ENCODE measurements around the gene PLA1A. TPM values are rescaled to one million over a fixed set of nuclear protein-coding genes. Genes with fewer than 3 reads are reported as not detected.

Gene PLA1A
- total and polyA plus RNA-seq, 10 of the 15 experiments (the other 5 are each of a cell fraction or from before 2014, with no cell fraction given) = 2.9 to 106 (median 4.8) TPM

GRCh38 chr3:119571688-119572087 is 26.0 kb upstream of the PLA1A start:
- TF ChIP-seq SREBF2 (IDR thresholded peaks at IDR 0.05; ENCODE audit: low read length) = no peak
- no peak for TF ChIP-seq SRF (IDR thresholded peaks at IDR 0.05; ENCODE audit: low read depth in 2 of 2, low read length in 2 of 2)
- no peak for TF ChIP-seq CBX5 (IDR thresholded peaks at IDR 0.05; ENCODE audit: low read depth)
- TF ChIP-seq SUZ12 (IDR thresholded peaks at IDR 0.05; ENCODE audit: unreplicated experiment) = no peak
- no peak for TF ChIP-seq BRCA1 (IDR thresholded peaks at IDR 0.05; ENCODE audit: low read depth, low read length)
- no peak for TF ChIP-seq EP300 (IDR thresholded peaks at IDR 0.05; ENCODE audit: borderline replicate concordance in 1 of 2, control insufficient read depth in 1 of 2, low read depth in 2 of 2, low read length in 2 of 2)
- no peak for TF ChIP-seq JUNB (IDR thresholded peaks at IDR 0.05)
- TF ChIP-seq, protein P1, sequence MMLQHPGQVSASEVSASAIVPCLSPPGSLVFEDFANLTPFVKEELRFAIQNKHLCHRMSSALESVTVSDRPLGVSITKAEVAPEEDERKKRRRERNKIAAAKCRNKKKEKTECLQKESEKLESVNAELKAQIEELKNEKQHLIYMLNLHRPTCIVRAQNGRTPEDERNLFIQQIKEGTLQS (IDR thresholded peaks at IDR 0.05; ENCODE audit: borderline replicate concordance, extremely low read depth, low read depth, low read length) = no peak
- no peak for TF ChIP-seq HCFC1 (IDR thresholded peaks at IDR 0.05; ENCODE audit: low read length)
- no peak for TF ChIP-seq RAD51 (IDR thresholded peaks at IDR 0.05)
- no peak for TF ChIP-seq MEF2B (IDR thresholded peaks at IDR 0.05; ENCODE audit: partially characterized antibody, poor library complexity, severe bottlenecking)
- no peak for TF ChIP-seq GABPA (IDR thresholded peaks at IDR 0.05; ENCODE audit: low read depth)
- TF ChIP-seq ATF2 (IDR thresholded peaks at IDR 0.05; ENCODE audit: low read length) = no peak
- TF ChIP-seq, protein P2, sequence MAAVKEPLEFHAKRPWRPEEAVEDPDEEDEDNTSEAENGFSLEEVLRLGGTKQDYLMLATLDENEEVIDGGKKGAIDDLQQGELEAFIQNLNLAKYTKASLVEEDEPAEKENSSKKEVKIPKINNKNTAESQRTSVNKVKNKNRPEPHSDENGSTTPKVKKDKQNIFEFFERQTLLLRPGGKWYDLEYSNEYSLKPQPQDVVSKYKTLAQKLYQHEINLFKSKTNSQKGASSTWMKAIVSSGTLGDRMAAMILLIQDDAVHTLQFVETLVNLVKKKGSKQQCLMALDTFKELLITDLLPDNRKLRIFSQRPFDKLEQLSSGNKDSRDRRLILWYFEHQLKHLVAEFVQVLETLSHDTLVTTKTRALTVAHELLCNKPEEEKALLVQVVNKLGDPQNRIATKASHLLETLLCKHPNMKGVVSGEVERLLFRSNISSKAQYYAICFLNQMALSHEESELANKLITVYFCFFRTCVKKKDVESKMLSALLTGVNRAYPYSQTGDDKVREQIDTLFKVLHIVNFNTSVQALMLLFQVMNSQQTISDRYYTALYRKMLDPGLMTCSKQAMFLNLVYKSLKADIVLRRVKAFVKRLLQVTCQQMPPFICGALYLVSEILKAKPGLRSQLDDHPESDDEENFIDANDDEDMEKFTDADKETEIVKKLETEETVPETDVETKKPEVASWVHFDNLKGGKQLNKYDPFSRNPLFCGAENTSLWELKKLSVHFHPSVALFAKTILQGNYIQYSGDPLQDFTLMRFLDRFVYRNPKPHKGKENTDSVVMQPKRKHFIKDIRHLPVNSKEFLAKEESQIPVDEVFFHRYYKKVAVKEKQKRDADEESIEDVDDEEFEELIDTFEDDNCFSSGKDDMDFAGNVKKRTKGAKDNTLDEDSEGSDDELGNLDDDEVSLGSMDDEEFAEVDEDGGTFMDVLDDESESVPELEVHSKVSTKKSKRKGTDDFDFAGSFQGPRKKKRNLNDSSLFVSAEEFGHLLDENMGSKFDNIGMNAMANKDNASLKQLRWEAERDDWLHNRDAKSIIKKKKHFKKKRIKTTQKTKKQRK (IDR thresholded peaks at IDR 0.05; ENCODE audit: low read depth, low read length) = no peak
- TF ChIP-seq, protein P3, sequence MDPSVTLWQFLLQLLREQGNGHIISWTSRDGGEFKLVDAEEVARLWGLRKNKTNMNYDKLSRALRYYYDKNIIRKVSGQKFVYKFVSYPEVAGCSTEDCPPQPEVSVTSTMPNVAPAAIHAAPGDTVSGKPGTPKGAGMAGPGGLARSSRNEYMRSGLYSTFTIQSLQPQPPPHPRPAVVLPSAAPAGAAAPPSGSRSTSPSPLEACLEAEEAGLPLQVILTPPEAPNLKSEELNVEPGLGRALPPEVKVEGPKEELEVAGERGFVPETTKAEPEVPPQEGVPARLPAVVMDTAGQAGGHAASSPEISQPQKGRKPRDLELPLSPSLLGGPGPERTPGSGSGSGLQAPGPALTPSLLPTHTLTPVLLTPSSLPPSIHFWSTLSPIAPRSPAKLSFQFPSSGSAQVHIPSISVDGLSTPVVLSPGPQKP (IDR thresholded peaks at IDR 0.05; ENCODE audit: low read depth, low read length) = no peak
- TF ChIP-seq RBBP5 (conservative IDR thresholded peaks at IDR 0.05) = no peak
- TF ChIP-seq MTA3 (IDR thresholded peaks at IDR 0.05; ENCODE audit: borderline replicate concordance, low read length) = no peak
- no peak for TF ChIP-seq ESRRA (IDR thresholded peaks at IDR 0.05; ENCODE audit: low read length)
- Histone ChIP-seq H3K9me3 (replicated peaks; ENCODE audit: control insufficient read depth, insufficient read depth, low read length) (no peaks in the 10 kb centered on the region), H4K20me1 (ENCODE audit: control insufficient read depth, insufficient read depth) (no peaks in the 10 kb centered on the region), H3K36me3 (ENCODE audit: control insufficient read depth in 2 of 2, insufficient read depth in 2 of 2, low read length in 1 of 2) (no peaks in the 10 kb centered on the region), H3K4me1 (ENCODE audit: control insufficient read depth, insufficient read depth, low read length) (peaks cover 14% of the 10 kb centered on the region), H3K9ac (ENCODE audit: control insufficient read depth, insufficient read depth, low read length) (no peak overlapping the region), H2AFZ (ENCODE audit: control insufficient read depth, low read depth, low read length) (no peak overlapping the region), H3K79me2 (ENCODE audit: control insufficient read depth, insufficient read depth, low read length) (peaks cover 3% of the 10 kb centered on the region; the same call in 1 of the 2 replicates), H3K27me3 (replicated peaks in 1 of 2; ENCODE audit: control insufficient read depth in 2 of 2, insufficient read depth in 2 of 2, low read length in 1 of 2) (no peaks in the 10 kb centered on the region), H3K4me2 (ENCODE audit: control insufficient read depth, insufficient read depth) (no peak overlapping the region), H3K27ac (ENCODE audit: control insufficient read depth, insufficient read depth) (no peak overlapping the region), H3K4me3 (no peak overlapping the region)
- in situ Hi-C loops (cut with MboI) = no loop called here
- ChIA-PET SMC1A (ENCODE audit: uncharacterized antibody, unreplicated experiment) (interaction anchor here (1.2 to 3.6 kb wide), 5 partner anchors 9 to 21 kb away, joined by 3 to 35 read pairs (median 5); partner anchors contain the start of gene ADPRH), POLR2A (interaction anchor here (1.2 to 5.8 kb wide), 3 partner anchors 8 to 16 kb away, joined by 3 to 46 read pairs (median 18); partner anchors contain the start of gene ADPRH), RAD21 (ENCODE audit: unreplicated experiment) (interaction anchor here (0.6 kb wide), 1 partner anchor 69 kb away, joined by 3 read pairs; no protein-coding TSS in a partner anchor), CTCF (interaction anchor here (1.1 to 2.6 kb wide), 2 partner anchors 9 to 28 kb away, joined by 3 to 12 read pairs; no protein-coding TSS in a partner anchor)
- BruUV-seq (replicated peaks) = no TSS peak
- no peak for DNase-seq (ENCODE audit: low read depth, low spot score)
- ATAC-seq = no peak
- WGBS (ENCODE audit: insufficient coverage, insufficient replicate concordance, low lambda C conversion rate, missing lambda C conversion rate) = 78% methylated on average over 5 of the region's 5 CpGs
- FAIRE-seq = no peak
- intact Hi-C loops (cut with micrococcal nuclease; ENCODE audit: unreplicated experiment) = no loop called here

Measured in GM12878 (cell line).